NCI-H2107 treated with DMSO at 0.1 percent for 48 hours (cell line): Measurements from ENCODE around the gene OXLD1.

Source experiments
- DNase-seq: peaks from one replicate; lab custom pipeline; 2025; ENCODE audit not compliant: unreplicated experiment; lab: John Stamatoyannopoulos, UW

Gene OXLD1

DNA sequence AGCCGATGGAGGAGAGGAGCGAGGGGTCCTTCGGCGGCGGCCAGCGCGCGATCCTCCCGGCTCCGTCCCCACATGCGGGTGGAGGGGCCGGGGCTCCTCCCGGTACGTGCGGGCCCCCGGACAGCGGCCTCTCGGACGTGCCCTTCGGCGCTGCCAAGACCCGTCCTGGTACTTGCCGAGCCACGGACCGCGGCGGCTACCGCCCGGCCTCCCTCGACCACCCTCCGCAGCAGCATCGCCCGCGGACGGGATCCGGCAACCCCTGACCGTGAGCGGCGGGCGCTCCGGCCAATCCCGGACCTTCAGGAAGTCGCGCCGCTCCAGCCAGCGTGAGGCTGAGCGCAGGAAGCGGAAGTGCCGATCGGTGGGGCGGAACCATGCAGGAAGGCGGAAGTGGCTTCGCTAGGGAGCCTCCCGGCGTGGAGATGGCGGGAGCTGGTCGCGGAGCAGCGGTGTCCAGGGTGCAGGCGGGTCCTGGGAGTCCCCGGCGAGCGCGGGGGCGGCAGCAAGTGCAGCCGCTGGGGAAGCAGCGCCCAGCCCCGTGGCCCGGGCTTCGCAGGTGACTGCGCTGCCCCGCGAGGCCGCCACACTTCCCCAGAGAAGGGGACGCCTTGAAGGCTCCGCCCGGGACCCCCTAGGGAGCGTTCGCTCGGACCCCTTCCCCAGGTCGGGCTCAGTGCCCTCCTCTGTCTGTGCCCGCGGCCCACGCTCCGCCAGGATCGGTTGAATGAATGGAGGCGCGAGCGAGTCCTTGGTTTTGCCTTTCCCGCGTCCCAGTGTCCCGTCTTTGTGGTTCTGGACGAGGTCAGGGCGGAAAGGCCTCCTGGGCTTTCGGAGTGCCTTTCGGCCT lies at the start of gene OXLD1, which contains the start of gene CCDC137:
Gene OXLD1 (minus strand): TSS at position 264 of the 850 bp plus-strand sequence. CDS start 28 bp downstream, at position 236.
Gene CCDC137 (plus strand): TSS at position 396 of the 850 bp plus-strand sequence. CDS start 30 bp downstream, at position 426.
- peak; percentile 74 for DNase-seq

DNA sequence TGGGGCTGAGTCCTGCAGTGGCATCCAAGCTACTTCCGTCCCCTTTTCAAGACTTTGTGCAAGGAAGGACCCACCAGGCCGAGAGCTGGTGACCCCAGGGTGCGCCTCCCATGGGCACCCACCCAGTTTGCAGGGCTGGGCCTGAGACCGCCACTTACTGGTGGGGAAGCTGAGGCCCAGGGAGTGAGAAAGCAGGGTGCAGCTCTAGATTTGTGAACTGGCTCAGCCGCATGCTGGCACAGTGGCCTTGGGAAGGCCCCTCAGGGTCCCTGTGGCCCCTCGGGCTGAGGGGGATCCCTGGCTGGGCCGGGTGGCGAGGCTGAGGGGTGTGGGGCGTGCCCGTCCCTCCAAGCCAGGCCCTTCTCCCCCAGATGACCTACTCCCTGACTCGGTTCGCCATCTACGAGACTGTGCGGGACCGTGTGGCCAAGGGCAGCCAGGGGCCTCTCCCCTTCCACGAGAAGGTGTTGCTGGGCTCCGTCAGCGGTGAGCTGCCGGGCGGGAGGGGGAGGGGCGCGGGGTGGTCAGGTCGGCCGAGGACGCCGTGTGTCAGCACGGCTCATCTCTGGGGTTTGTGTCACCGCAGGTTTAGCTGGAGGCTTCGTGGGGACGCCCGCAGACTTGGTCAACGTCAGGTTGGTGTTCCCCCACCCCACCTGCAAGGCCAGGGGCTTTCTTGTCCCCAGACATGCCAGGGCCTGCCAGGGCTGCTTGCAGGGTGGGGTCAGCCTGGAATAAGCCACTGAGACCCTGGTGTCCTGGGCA lies 48.9 kb upstream of the OXLD1 start:
- DNase-seq, result no peak

DNA sequence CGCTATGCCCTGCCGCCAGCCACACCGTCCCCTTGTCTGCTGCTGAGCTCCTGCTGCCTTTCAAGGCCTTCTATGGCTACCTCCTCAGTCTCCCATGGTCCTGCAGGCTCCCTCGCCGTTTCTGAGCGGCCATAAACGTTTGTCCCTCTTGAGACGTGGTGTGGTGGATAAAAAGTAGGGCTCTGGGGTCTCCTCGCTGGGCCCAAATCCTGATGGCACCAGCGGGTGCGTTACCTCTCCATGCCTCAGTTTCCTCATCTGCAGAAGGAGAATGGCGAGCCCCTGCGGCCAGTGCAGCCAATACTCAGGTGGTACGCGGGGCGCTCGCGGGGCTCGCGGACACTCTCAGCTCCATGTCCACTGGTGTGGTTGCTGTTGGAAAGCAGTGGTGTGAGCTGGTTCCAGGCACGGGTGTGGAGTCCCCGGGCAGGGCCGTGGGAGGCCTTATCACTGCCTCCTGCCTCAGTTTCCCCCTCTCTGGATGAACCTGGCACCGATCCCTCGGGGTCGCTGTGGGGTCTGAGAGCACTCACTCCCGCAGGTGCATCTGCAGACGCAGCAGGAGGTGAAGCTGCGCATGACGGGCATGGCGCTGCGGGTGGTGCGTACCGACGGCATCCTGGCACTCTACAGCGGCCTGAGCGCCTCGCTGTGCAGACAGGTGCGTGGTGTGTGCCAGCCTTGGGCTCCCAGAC lies 48.2 kb upstream of the OXLD1 start:
- no peak for DNase-seq

DNA sequence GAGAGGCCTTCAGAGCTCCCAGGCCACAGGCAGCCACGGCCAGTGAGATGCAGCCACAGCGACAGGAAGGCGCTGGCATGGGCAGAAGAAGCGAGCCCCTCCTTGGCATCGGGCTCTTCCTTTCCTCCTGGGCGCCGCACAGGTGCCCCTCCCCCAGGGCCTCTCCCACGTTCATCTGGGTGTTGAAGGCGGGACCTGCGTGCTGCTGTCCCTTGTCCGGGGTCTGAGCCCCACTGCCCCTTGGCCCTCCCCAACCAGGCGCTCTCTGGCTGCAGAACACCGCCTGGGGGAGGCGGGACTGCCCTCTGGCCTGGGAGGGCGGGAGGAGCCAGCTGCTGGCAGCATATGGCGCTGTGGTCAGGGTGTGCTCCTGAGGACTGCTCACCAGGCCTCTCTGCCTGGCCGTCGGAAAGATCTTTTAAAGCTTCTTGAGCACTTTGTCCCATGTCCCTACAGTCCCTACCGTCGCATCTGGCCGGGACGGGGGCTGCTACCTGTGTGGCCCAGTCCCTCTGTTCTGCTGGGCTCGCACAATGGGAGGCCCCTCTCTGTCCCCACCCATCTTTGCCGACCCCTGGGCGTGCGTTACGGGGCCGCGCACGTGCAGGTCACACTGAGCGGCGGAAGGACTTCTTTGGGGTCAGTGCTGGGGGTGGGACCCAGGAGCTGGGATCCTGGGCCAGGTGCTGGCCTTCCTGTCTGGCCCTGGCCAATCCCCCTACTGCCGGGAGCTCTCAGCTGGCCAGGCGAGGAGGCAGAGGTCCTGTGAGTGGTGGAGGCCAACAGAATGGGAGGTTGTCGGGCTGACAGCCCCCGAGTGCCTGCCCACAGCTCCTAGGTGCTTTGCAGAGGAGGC lies 47.4 kb upstream of the OXLD1 start:
- no peak for DNase-seq

DNA sequence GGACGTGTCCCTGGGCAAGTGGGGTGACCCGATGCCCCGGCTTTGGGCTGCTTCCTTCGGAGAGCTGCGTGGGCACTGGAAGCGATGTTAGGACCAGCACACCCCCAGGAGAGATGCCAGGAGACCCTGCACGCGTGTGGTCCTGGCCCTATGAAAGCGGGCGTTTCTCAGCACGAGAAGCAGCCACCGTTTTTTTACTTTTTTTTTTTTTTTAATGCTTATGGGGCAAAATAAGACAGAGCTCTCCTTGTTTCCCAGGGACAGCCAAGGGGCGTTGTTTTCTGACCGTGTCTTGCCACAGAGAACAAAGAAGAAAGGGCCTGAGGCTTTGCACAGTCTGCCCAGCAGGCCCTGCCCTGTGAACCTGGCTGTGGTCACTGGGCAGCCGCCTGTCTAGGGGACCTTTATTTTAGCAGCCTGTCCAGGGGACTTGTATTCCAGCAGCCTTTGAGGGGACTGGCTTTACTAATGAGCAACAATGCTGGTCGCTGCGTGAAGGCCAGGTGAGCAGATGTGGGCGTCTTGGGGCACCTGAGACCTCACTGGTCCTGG lies 46.7 kb upstream of the OXLD1 start:
- DNase-seq, result no peak

DNA sequence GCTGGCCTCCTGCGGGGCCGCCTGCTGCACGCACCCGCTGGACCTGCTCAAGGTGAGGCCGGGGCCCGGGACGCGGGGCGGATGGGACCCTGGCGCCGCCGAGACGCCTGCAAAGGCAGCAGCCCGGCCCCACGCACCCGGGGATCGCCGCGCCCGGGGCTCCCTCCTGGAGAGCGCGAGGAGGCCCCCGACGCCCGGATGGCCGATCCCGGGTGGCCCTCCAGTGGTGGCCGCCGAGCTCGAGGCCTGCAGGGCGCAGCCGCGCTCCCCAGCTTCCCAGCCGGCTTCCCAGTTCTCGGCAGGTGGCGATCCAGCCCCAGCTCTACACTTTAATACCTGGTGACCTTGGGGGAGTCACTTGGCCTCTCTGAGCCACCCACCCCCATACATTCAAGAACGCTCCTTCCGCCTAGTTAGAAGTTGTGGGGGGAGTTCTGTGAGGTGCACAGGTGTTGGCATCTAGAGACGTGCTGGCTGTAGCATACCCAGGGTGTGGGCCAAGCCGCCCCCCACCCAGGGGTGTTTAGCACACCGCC lies 46.1 kb upstream of the OXLD1 start:
- no peak for DNase-seq

DNA sequence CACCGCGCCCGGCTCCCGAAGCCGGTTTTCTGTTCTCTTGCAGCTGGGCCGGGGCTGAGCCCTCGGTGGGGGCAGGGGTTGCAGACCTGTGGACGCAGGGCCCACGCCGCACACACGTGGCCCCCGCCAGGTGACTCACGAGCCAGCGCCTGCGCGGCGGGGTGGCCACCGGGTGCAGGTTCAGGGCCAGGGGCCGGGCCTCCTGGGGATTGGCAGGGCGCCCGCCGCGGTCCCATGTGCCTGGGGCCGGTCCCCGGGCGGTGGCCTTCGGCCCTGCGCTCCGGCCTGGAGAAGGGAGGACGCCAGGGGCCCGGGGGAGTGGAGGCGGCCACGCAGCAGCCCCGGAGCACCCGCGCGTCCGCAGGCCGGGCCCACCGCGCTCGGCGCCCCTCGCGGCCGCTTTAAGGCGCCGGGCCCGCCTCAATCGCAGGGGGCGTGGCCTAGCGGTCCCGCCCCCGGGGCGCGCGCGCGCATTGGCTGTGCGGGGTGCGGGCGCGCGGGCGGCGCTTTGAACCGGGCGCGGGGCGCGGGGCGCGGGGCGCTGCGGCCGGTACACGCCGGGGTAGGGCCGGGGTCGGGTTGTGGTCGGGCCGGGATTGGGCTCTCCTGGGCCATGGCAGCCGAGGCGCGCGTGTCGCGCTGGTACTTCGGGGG lies 45.5 kb upstream of the OXLD1 start, which contains the start of gene SLC25A10:
Gene SLC25A10 (plus strand): TSS at position 471 of the 654 bp plus-strand sequence. CDS start 143 bp downstream, at position 614.
- peak; percentile 37 for DNase-seq

DNA sequence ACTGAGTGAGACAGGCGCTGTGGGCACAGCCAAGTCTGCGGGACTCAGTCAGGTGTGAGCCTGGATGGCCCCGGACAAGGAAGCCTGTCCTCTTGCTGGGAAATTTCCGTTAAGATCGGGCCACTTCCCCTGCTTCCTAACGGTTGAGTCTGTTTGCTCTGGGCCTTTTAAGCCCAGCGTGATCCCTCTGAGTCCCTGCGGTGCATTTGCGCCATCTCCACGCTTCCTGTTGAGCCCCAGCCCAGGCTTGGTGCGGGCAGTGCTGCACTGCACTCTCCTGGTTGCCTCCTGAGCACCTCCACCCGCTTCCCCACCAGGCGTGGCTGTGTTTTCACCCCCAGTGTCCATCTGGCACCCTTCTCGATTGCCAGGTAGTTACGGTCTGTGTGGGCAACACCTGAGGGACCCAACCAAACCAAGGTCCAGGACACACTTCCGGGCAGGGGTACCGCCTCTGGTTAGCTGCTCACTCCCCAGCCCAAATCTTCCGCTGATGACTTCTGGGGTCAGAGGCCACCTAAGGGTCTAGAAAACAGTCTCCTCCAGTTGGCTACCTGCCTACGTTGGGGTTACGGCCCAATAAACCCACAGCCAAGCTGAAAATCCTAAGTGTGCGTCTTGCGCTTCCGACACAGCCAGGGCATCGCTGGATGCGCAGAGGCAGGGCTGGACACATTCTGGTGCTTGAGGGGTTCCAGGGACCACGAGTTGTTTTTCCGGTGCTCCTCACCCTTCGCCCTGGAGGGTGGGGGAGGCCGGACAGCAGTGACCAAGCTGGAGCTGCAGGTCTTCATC lies 44.3 kb upstream of the OXLD1 start:
- DNase-seq, result no peak

DNA sequence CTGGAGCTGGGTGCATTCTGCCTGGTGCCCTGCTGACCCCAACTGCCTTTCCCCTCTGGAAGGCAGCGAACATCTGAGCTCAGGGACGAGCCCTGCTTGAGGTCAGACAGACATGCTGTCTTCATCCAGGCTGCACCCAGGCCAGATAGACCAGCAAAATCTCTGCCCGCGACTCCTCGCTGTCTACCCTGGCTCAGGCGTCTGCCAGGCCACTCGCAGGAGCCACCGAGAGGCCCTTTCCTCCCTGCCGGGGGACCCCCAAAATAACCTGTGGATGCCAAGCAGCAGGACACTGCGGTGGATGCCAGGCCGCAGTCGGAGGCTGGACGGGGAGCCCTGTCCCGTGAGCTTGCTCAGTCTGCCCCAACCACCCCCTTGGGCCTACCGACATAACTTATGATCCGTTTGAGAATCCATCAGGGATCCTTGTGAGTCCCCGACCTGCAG lies 42.4 kb upstream of the OXLD1 start:
- no peak for DNase-seq

DNA sequence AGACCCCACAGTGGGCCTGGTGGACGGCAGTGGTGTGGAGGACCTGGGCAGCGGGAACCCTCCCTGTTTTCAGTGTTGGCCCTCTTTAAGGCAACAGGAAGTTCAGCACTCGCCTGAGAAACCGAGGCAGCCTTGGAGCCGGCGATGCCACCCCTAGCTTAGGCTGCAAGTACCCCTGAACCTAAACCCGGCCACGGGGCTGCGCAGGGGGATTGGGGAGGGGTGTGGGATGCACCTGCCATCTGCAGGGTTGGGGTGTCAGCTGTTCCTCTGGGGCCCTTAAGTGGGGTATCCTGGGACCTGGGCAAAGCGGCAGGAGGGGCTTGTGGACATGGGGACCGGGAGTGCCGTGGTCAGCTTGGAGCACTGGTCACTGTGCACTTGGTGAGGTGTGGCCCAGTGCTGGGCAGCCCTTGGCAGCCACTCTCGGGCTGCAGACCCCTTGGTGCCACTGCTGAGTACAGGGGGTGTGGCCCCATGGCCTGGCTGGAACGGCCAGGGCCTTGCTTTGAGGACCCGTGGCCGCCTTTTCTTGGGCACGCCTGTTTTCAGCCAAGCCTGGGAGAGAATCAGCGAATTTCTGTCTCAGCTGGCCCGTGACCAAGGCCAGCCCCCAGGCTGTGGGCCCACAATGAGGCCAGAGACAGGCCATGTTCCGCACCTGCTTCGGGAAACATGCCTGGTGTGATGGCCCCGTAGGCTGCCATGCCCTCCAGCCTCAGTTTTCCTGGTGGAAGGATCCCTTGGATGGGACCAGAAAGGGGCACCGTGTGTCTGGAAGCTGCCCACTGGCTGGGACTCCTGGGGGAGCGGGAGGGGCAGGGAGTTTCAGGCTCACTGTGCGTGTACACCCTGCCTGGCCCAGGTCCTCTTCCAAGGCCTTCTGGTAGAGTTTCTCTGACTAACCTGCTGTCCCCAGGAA lies 41.6 kb upstream of the OXLD1 start:
- DNase-seq, result no peak

DNA sequence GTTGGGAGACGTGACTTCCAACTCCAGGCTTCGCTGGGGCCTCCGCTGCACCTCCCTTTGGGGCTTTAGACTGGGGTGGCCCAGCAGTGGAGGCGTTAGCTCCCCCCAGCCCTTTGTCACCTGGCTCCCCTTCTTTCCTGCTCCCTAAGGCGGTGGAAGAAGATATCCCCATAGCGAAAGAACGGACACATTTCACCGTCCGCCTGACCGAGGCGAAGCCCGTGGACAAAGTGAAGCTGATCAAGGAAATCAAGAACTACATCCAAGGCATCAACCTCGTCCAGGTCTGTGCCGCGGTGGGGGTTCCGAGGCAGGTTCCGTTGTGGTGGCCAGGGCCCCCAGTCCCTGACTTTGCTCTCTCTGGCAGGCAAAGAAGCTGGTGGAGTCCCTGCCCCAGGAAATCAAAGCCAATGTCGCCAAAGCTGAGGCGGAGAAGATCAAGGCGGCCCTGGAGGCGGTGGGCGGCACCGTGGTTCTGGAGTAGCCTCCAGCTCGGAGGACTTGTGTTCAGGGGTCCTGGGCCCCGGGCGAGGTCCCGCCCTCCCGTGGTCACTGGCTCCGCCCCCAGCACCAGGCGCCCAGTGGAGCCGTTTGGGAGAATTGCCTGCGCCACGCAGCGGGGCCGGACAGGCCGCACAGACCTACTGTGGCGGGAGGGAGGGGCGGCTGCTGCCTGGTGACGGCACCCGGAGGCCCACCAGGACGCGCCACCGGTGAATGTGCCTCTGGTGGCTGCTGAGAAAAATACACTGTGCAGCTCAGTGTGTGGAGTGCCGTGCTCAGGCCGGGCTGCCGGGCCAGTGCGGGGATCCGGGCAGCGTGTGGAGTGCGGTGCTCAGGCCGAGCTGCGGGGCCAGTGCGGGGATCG lies 40.6 kb upstream of the OXLD1 start:
- DNase-seq, result no peak

DNA sequence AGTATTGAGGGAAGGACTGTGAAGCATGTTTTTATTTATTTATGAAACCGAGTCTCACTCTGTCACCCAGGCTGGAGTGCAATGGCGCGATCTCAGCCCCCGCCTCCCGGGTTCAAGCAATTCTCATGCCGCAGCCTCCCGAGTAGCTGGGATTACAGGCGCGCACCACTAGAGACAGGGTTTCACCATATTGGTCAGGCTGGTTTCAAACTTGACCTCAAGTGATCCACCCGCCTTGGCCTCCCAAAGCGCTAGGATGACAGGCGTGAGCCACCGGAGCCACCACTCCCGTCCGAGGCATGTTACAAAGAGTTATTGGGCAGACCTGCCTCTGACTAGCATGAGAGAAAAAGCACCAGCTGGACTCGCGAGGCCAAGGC lies 39.8 kb upstream of the OXLD1 start:
- no peak for DNase-seq

DNA sequence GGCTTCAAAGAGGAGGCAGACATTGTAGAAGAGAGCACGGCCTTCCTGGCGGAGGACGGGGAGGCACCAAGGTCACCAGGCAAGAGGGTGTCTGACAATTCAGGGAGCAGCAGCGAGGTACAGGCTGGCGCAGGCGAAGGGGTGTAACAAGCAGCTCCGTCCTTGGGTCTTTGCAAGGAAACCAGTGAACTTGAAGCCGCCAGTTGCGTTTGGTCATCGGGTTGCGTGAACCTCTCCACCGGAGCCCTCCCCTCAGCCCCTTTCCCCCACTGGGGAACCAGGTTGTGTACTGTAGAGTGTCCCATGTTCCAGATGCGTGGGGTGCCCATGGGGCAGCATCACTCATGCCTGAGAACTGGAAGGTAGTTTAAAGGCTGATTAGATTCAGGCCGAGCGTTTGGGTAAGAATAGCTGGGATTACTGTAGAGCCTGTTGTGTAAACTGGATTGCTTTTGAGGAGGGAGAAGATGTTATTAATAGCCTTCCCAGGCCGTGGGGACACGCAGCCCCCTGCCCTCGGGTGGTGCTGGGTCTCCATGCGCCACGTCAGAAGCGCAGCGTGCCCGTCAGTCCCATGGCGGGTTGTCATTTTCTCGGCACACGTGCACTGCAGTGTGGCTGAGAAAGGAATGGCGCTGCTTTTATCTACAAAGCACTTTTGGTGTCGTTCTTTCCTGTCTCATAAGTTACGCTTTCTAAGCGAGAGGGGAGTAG lies 39.3 kb upstream of the OXLD1 start:
- no peak for DNase-seq

DNA sequence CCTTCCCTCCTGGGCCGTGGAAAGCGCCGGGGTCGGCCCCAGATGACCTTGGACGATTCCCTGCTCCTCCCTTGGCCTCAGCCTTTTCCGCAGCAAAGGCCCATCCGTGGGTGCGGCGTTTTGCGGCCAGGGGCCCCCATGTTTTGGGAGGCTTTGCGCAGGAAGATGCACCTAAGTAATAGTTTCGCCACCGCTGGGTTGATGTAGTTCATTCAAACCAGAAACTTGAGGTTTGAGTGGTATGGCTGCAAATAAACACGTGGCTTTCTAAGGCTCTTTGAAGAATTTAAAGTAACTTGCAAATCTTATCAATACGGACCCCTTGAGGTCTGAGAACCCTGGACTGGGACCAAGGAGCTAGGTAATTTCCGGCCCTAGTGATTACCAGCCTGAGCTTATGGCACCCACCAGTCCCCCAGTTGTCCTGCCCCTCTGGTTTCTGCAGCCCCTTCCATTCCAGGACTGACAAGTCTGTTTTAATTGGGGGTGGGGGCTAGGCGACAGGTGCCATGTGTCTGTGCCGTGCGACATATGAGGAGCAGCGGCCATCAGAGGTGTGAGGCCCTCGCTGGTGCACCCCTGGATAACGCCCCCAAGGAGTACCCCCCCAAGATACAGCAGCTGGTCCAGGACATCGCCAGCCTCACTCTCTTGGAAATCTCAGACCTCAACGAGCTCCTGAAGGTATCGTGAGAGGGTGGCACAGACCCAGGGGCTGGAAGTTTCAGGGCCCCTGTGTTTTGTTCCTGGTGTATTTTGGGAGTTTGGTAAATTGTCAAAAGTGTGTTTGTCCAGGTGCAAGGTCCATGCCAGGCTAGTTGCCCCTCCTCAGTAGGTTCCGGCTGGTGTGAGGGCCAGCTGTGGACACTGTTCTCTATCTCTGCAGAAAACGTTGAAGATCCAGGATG lies 37.6 kb upstream of the OXLD1 start:
- DNase-seq, result no peak
